Activated T-helper 1 cell treated with anti-CD3 and anti-CD28 coated beads, Interleukin-12 subunit alpha, Interleukin-12 subunit beta, Interleukin-2, Interleukin-4 antibody, amounts not matched to agents 30 ng/mL and 10 ng/mL and 1 ng/mL, durations not matched to agents 14 hours and 24 hours and 36 hours (primary cell): ENCODE results near the gene DOCK1. TPM values are rescaled to one million over a fixed set of nuclear protein-coding genes. Genes with fewer than 3 reads are reported as not detected.
"Not testable (repeated sequence)": the region's sequence is repeated elsewhere in the genome, so short reads cannot be mapped to it uniquely, and the experiment has no call there.

Experiments
- DNase-seq: peaks from one replicate; pipeline ENCODE4 v3.0.0; 2021; ENCODE audit warnings: low spot score
- H3K27ac Mint-ChIP-seq: one replicate; pipeline ENCODE4 v1.8.0; 2021; ENCODE audit warnings: mild to moderate bottlenecking, mixed read lengths
- H3K27me3 Mint-ChIP-seq: one replicate; pipeline ENCODE4 v1.8.0; 2022; ENCODE audit warnings: mild to moderate bottlenecking, moderate library complexity, mixed read lengths; ENCODE audit not compliant: insufficient read depth
- H3K36me3 Mint-ChIP-seq: one replicate; pipeline ENCODE4 v1.8.0; 2021; ENCODE audit warnings: low read depth, mixed read lengths
- H3K4me1 Mint-ChIP-seq: one replicate; pipeline ENCODE4 v1.8.0; 2021; ENCODE audit warnings: low read depth, mixed read lengths
- H3K4me3 Mint-ChIP-seq: one replicate; pipeline ENCODE4 v1.8.0; 2021; ENCODE audit warnings: mild to moderate bottlenecking, moderate library complexity, mixed read lengths
- H3K9me3 Mint-ChIP-seq: one replicate; pipeline ENCODE4 v1.8.0; 2021; ENCODE audit warnings: mixed read lengths
- intact Hi-C: fragments of 100-400 bp; cut with micrococcal nuclease; formaldehyde crosslinking; loops from one replicate; pipeline ENCODE4 v1.15.1; 2024
- total RNA-seq: library from RNA; stranded (reverse); gene quantifications from 2 replicates; pipeline ENCODE4 v1.2.3, GENCODE V29; 2022

DOCK1 gene
- total RNA-seq, 1 donor from 2014 or later, result 0.75 TPM

DNA sequence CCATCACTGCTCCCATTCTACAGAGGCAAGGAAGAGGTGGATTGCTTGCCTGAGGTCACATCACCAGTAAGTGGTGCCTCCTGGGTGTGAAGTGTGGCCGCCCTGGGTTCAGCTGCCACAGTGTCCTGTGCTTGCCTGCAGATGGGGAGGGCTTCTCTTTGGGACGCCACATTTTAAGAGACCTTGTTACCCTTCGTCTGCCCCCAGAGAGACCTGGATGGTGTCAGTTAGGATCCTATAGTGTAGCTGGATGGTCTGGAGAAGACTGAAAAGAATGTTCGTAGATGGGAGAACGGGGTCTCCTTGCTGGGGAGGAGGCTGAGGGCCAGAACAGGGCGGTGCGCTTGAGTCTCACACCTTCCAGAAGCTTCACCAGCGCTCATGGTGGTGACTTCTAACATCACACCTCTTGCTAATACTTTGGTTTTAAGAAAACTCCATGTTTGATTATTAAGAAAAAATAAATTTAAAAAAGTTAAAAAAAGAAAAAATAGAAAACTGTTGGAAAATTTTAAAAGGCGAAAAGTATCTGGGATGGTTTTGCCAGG, 2.3 kb downstream of the DOCK1 start:
- DNase-seq, result no peak
- Mint-ChIP-seq H3K4me3 (no peak overlapping the region), H3K36me3 (no peaks in the 10 kb centered on the region), H3K27me3 (peaks cover 12% of the 10 kb centered on the region), H3K4me1 (no peaks in the 10 kb centered on the region), H3K9me3 (no peaks in the 10 kb centered on the region), H3K27ac (no peak overlapping the region)
- intact Hi-C loops, result no loop called here

DNA sequence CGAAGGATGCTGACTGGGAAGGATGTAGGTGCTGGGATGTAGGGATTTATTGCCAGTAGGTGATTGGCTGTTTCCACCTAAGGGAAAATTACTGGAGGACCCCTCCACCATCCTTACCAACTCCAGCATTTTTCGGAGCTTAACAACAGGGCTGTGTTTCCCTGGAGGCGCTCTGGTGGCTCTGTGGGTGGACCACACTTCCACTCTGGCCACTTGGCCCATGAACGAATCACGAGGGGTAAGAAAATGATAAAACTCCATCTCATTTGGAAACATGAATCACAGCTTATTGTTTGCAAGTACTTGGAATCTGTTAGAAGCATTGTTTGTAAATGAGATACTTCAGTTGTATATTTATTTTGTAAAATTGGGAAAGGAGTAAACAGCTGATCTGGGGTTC, 3.0 kb downstream of the DOCK1 start:
- Mint-ChIP-seq H3K4me1 (no peaks in the 10 kb centered on the region), H3K9me3 (no peaks in the 10 kb centered on the region), H3K27ac (no peak overlapping the region), H3K36me3 (no peaks in the 10 kb centered on the region), H3K4me3 (no peak overlapping the region), H3K27me3 (peaks cover 12% of the 10 kb centered on the region)
- no peak for DNase-seq
- intact Hi-C loops, result no loop called here

DNA sequence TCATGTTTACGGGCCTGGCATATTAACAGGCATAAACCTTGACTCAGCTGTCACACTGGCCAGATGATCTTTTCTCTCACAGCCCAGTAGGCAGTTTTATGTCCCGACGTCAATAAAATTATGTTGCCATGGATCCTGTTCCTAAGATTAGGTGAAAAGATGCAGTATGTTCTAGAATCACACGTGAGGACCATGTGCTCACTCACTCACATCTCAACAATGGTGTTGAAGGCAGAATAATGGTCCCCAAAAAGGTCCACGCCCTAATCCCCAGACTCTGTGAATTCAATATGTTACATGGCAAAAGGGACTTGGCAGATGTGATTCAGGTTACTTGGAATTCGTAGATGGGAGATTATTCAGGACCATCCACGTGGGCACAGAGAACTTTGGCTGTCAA, 3.5 kb downstream of the DOCK1 start:
- Mint-ChIP-seq H3K27ac (no peak overlapping the region), H3K36me3 (no peaks in the 10 kb centered on the region), H3K4me3 (no peak overlapping the region), H3K4me1 (no peaks in the 10 kb centered on the region), H3K27me3 (peaks cover 12% of the 10 kb centered on the region), H3K9me3 (no peaks in the 10 kb centered on the region)
- intact Hi-C loops, result no loop called here
- no peak for DNase-seq

DNA sequence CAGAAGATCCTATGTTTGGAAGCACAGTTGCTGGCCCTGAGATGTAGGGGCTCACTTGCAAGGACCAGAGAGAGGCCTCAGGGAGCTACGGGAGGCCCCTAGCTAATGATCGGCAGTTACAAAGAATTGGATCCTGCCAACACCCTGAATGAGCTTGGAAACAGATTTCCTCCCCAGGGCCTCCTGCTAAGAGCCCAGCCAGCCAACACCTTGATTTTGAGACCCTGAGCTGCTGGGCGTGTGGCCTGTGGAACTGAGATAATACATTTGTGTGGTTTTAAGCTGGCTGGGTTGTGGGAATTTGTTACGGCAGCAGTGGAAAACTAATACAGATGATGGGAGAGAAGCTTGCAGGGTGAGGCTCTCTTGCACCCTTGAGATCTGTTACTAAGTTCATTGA, 3.9 kb downstream of the DOCK1 start:
- Mint-ChIP-seq H3K27me3 (peaks cover 11% of the 10 kb centered on the region), H3K9me3 (peaks cover 3% of the 10 kb centered on the region), H3K36me3 (no peaks in the 10 kb centered on the region)

DNA sequence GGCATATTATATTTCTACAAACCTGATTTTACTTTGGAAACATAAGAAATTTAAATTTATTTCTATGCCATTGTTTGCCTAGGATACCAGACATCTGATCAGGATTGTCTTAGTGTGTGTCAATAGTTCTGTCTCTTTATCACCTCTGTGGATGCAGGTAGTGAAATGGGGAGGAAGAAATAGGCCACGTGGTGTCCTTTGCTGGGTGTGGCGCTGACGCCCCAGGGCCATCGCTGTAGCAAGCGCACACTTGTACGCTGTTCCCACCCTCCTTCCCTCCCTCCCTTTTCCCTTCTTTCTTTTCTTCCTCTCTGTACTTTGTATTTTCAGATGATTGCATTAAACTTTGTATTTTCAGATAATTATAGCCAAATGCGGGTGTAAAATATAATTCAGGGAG, 5.0 kb downstream of the DOCK1 start:
- no peaks in the 10 kb centered on the region for H3K36me3 Mint-ChIP-seq
- no peak for DNase-seq
- H3K4me1 Mint-ChIP-seq, result no peaks in the 10 kb centered on the region
- peaks cover 3% of the 10 kb centered on the region for H3K27me3 Mint-ChIP-seq
- H3K4me3 Mint-ChIP-seq, result no peak overlapping the region
- H3K9me3 Mint-ChIP-seq, result peaks cover 8% of the 10 kb centered on the region
- intact Hi-C loops, result no loop called here
- no peak overlapping the region for H3K27ac Mint-ChIP-seq

More for the DNA sequence above, 3.9 kb downstream of the DOCK1 start:
- Mint-ChIP-seq H3K27ac (no peak overlapping the region), H3K4me3 (no peak overlapping the region), H3K4me1 (no peaks in the 10 kb centered on the region)
- DNase-seq, result no peak
- intact Hi-C loops, result no loop called here

DNA sequence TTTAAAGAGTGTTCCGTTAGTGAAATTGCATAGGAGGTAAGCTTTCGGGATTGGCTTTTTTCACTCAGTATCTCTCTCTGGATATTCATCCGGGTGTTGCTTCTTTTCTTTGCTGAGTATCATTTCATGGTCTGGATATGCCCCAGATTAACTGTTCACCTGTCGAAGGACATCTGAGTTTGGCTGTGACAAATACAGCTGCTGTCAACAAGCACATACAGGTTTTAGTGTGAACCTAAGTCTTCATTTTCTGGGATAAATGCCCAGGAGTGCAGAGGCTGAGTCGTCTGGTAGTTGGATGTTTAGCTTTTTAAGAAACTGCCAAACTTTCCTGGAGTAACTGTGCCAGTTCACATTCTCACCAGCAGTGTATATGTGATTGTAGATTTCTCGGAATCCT, 5.6 kb downstream of the DOCK1 start:
- H3K27me3 Mint-ChIP-seq, result peaks cover 3% of the 10 kb centered on the region
- no peak overlapping the region for H3K4me3 Mint-ChIP-seq
- DNase-seq, result no peak
- no peaks in the 10 kb centered on the region for H3K4me1 Mint-ChIP-seq
- no peaks in the 10 kb centered on the region for H3K36me3 Mint-ChIP-seq
- H3K9me3 Mint-ChIP-seq, result peaks cover 11% of the 10 kb centered on the region
- intact Hi-C loops, result no loop called here
- no peak overlapping the region for H3K27ac Mint-ChIP-seq

DNA sequence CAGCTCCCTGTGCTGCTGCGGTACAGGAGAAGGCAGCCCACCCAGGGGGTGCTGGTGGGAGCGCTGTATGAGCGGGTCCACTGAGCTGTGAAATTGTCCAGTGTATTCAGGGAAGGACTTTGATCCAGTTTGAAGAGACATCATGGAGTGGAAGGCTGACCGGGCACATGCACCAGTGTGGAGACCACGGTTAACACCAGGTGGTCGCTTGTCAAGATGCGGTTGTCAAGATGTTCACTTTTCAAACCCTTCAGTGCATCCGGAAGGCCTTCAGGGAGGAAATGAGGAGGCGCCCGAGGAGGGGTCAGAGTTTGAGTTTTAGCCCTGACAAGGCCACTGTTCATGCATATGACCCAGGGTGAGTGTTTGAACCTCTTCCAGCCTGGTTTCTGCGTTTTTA, 6.1 kb downstream of the DOCK1 start:
- H3K36me3 Mint-ChIP-seq, result no peaks in the 10 kb centered on the region
- no peak overlapping the region for H3K27ac Mint-ChIP-seq
- no peaks in the 10 kb centered on the region for H3K4me1 Mint-ChIP-seq
- peaks cover 2% of the 10 kb centered on the region for H3K27me3 Mint-ChIP-seq
- no peak for DNase-seq
- H3K9me3 Mint-ChIP-seq, result peaks cover 14% of the 10 kb centered on the region
- no peak overlapping the region for H3K4me3 Mint-ChIP-seq
- intact Hi-C loops, result no loop called here

DNA sequence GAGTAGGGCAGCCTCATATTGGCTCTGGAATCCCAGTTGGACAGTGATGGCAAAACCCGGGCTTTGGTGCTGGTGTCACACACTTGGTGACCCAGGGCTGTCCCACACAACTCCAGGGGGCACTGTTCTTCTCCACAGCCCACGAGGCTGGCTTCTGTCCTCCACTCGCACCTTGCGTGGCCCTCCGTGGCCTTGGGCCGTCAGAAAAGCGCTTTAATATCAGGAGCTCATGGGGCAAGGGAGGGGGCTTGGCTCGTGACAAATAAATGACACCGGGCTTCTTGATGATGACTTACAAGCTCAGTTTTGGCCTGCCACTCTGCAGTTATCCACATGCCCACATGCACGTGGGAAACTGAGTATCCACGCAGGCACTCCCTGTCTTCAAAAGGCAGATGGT, 8.1 kb downstream of the DOCK1 start:
- Mint-ChIP-seq H3K27me3 (no peaks in the 10 kb centered on the region), H3K4me1 (no peaks in the 10 kb centered on the region), H3K9me3 (peaks cover 14% of the 10 kb centered on the region), H3K27ac (no peak overlapping the region), H3K4me3 (no peak overlapping the region), H3K36me3 (no peaks in the 10 kb centered on the region)
- no peak for DNase-seq
- intact Hi-C loops, result no loop called here

DNA sequence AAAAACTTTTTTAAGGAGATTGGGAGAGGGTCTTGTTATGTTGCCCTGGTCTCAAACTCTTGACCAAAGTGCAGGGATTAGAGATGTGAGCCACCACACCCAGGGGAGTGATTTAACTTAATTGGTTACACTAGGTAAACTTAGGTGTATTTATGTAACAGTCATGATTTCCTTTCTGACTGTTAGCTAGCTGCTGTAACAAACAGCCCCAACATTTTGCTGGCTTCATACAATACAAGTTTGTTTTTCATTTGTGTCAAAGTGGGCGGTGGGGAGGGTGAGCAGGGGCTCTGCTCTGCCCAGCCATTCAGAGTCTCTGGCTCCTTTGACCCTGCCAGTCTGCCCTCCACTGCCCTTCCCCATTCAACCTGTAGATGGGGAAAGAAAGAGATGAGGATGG, 9.3 kb downstream of the DOCK1 start:
- no peak overlapping the region for H3K27ac Mint-ChIP-seq
- no peaks in the 10 kb centered on the region for H3K27me3 Mint-ChIP-seq
- H3K4me1 Mint-ChIP-seq, result no peaks in the 10 kb centered on the region
- DNase-seq, result no peak
- H3K9me3 Mint-ChIP-seq, result peaks cover 18% of the 10 kb centered on the region
- H3K36me3 Mint-ChIP-seq, result no peaks in the 10 kb centered on the region
- no peak overlapping the region for H3K4me3 Mint-ChIP-seq
- intact Hi-C loops, result no loop called here

DNA sequence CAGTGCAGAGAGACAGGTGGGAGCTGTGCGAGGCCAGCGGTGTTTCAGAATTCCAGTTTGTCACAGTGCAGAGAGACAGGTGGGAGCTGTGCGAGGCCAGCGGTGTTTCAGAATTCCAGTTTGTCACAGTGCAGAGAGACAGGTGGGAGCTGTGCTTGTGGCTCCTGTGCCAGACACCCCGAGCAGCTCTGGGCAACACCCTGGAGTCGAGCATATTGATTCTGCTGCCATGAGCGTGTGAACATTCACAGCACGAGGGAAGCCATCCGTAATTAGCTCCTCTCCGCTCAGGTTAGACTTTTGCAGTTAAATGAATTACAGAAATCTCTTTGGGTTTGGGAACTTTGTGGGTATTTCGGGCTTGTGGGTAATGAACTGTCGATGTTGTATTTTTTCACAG, 11.7 kb downstream of the DOCK1 start:
- not testable (repeated sequence) for DNase-seq

DNA sequence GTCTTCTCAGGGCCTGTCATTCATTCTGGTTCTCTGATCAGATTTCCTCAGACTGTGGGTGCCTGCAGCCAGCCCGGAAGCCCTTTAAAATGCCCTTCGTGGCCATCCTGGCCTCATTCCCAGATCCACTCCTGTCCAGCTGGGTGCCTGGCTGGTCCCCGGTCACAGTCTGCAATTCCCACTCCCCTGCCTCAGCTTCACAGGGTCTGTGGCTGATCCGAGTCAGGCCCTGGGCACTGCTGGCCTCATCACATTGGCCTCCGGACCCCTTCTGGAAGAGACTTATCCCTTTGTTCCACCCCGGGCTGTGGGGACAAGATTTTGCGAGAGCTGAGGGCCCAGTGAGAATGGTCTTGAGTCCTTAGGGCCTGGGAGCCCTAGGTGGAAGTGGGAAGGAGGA, 12.1 kb downstream of the DOCK1 start:
- intact Hi-C loops, result no loop called here
- DNase-seq, result no peak
- Mint-ChIP-seq H3K27me3 (no peaks in the 10 kb centered on the region), H3K4me1 (no peaks in the 10 kb centered on the region), H3K4me3 (no peak overlapping the region), H3K27ac (no peak overlapping the region), H3K9me3 (peaks cover 22% of the 10 kb centered on the region), H3K36me3 (no peaks in the 10 kb centered on the region)

More for the DNA sequence above, 11.7 kb downstream of the DOCK1 start:
- intact Hi-C loops, H3K27ac Mint-ChIP-seq, H3K4me1 Mint-ChIP-seq, H3K4me3 Mint-ChIP-seq, H3K27me3 Mint-ChIP-seq, H3K36me3 Mint-ChIP-seq: not testable (repeated sequence)
- H3K9me3 Mint-ChIP-seq, result peaks cover 22% of the 10 kb centered on the region

DNA sequence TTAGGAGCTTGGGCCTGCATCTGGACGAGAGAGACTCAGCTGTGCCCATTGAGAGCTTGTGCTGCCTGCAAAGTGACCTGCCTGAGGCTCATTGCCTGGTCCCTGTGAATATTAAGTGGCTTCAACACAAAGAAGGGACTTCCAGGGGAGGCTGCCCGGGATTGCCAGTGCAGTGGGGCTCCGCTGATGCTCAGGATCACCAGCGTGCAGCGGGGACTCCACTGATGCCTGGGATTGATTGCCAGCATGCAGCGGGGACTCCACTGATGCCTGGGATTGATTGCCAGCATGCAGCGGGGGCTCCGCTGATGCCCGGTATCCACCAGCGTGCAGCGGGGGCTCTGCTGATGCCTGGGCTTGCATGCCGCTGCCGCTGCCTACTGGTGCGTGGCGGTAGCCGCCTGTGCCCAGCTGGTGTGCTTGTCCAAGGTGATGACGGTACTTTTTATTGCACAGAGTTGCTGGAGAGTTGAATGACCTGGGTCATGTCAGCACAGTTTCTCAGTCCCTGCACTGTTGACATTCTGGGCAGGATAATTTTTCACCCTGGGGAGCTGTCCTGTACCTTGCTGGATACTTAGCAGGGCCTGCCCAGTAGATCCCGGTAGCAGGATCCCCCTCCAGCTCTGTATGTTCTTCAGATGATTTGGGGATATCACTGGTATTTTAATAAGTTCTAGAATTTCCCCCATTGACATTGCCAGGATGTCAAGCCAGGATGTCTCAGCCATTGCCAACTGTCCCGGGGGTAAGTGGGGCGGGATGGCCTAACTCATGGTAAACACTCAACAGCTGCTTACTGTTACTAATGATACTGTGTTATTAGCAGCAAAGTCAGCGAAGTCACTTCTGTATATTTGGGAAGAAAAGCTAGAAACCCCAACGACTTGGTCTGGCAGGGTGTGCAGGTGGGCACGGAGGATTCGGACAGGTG, 13.0 kb downstream of the DOCK1 start:
- Mint-ChIP-seq H3K4me3 (no peak overlapping the region), H3K27me3 (no peaks in the 10 kb centered on the region), H3K4me1 (no peaks in the 10 kb centered on the region), H3K36me3 (no peaks in the 10 kb centered on the region), H3K9me3 (peaks cover 22% of the 10 kb centered on the region), H3K27ac (no peak overlapping the region)
- intact Hi-C loops, result no loop called here
- no peak for DNase-seq

DNA sequence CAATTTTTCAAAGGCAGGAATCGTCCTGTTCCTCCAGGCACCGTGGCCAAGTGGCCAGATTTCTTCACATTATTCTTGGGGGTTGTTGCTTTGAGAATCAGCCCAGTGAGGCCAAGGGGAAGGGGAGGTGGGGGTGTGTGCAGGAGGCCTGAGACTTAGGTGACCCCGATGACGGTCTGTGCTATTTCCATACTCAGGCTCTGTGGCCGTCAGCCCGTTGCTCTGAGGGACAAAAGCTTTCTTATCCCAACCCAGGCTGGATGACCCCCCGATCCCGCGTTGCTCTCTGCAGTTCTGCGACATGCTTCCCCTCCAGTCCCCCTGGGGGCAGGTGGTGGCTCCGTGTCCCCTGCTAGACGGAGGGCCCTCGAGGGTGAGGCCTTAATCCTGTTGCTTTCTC, 14.2 kb downstream of the DOCK1 start:
- DNase-seq, result no peak
- Mint-ChIP-seq H3K27me3 (no peaks in the 10 kb centered on the region), H3K36me3 (no peaks in the 10 kb centered on the region), H3K4me1 (no peaks in the 10 kb centered on the region), H3K27ac (no peak overlapping the region), H3K9me3 (peaks cover 19% of the 10 kb centered on the region), H3K4me3 (no peak overlapping the region)
- intact Hi-C loops, result no loop called here
